Inflammatory macrophage treated with lipopolysaccharide for 1 hour (primary cell): ENCODE data around the gene GCK.
"Not testable (repeated sequence)": the region's sequence is repeated elsewhere in the genome, so short reads cannot be mapped to it uniquely, and the experiment has no call there.

Experiments used
- DNase-seq, 2 donors: peaks; one replicate each; pipeline ENCODE4 v3.0.0-alpha.2; 2020 to 2022

Gene GCK

DNA sequence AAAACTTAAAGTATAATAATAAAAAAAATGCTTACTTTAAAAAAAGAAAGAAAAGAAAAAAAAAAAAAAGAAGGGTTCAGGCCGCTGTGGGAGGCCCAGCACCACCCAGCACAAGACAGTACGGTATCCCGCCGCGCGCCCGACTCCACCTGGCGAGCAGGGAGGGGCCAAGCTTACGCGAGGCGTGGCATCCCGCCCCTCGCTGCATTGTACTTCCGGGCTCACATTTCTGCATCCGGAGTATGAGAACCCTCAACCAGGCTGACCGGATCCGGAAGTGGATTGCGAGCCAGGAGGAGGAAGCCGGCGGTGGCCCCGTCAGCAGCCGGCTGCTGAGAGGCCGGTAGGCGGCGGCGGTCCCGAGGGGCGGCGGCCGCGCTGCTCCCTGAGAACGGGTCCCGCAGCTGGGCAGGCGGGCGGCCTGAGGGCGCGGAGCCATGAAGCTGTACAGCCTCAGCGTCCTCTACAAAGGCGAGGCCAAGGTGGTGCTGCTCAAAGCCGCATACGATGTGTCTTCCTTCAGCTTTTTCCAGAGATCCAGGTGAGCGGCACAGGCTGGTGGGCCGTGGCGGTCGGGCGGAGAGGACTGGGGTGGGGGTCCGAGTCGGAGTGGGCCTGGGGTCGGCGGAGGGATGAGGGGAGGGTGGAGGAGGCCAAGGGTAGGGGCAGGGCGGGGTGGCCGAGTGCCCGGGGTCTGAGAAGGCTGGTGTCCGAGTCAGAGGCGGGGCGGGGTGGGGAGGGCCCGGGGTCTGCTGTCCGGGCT lies 11.6 kb upstream of the GCK start, which contains the start of gene YKT6:
YKT6 (plus strand) TSS at position 280 of the 763 bp plus-strand sequence; CDS start at position 438, 158 bp downstream.
- DNase-seq = peak; percentile 93 to 95

DNA sequence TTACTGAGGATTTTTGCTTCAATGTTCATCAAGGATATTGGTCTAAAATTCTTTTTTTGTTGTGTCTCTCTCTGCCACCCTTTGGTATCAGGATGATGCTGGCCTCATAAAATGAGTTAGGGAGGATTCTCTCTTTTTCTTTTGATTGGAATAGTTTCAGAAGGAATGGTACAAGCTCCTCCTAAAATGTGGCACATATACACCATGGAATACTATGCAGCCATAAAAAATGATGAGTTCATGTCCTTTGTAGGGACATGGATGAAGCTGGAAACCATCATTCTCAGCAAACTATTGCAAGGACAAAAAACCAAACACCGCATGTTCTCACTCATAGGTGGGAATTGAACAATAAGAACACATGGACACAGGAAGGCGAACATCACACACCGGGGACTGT lies 10.9 kb upstream of the GCK start:
- not testable (repeated sequence) for DNase-seq

DNA sequence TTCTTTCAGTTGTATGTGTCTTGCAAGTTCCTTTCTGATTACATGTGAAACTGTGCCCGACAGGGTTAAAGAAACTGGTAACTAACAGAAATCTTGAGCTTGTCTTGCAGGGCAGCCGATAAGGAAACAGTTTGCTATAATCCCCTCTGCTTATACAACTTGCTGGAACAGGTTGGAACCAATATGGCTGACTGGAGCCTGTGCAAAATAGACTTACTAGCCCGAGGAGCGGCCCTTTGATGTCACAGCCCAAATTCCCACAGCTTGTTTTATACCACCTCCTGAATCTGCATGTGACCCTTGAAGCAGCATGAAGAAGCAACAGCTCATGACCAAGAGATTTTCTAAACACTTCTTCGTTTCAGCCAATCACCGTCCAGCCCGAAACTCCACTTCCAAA lies 8.2 kb upstream of the GCK start:
- no peak for DNase-seq

DNA sequence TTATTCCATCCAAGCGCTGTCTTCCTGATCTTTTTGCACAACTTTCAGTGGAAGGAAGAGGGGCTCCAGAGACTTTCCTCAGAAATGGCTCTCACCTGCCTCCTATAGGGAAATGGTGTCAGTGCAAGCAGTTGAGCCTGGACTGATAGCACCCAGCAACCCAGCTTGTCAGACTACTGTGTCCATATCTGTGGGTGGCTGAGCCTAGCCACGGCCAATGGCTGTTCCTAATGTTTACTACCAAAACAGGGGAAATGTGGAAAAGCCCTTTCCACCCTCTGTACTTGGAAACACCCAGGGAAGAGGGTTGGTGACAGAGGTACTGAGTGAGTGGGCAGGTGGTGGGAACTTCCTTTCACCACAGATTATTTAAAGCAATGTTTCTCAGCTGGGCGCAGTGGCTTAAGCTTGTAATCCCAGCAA lies 7.2 kb upstream of the GCK start:
- peak; percentile 65 to 97 for DNase-seq

DNA sequence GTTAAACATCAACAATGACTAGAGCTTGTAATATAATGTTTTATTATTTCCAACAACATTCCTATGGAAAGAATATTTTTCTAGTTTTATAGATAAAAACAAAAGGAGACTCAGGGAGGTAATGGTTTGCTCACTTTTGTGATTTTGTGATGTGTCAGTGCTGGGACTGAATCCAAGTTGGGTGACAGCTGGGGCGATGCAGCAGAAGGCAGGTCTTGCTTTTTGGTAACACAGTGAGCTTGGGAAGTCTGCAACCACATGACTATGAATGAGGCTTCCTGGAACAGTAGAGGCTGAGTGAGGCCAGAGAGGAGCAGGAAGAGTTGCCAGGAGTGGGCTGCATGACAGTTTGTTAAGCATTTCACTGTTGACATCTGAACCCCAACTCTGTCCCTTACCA lies 6.7 kb upstream of the GCK start:
- peak; percentile 4 to 19 for DNase-seq

DNA sequence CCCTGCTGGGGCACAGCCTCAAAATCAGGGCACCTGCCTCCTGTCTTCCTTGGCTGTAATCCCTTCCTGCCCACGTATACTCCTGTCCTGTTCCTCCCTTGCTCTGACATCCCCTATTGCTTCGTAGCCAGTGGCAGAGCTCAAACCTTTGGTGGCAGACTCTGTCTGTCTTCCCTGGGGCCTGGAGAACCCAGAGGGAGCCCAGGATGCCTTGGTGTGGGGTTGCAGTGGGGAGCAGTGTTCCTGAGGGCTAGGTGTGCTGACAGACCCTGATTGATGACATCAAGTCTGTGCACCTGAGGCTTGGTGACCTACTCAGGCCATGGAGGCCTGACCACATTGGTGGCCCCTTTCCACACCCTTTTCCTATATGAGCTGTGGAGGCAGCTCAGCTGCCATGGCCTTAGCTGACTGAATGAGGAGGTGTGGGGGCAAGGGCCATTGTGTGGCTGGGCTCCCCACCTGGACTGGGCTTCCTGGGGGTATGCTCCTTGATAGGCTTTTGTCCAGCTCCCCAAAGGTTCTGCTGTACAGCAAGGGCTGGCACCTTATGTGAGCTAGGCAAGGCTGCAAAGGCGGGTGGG lies 5.4 kb upstream of the GCK start:
- no peak for DNase-seq

DNA sequence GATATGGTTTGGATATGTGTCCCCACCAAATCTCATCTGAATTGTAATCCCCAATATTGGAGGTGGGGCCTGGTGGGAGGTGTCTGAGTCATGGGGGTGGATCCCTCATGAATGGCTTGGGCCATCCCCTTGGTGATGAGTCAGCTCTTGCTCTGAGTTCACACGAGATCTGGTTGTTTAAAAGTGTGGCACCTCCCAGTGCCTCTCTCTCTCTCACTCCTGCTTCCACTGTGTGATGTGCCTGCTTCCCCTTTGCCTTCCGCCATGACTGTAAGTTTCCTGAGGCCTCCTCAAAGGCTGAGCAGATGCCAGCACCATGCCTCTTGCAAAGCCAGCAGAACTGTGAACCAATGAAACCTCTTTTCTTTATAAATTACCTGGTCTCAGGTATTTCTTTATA lies 4.8 kb upstream of the GCK start:
- DNase-seq = peak; percentile 14 to 18

DNA sequence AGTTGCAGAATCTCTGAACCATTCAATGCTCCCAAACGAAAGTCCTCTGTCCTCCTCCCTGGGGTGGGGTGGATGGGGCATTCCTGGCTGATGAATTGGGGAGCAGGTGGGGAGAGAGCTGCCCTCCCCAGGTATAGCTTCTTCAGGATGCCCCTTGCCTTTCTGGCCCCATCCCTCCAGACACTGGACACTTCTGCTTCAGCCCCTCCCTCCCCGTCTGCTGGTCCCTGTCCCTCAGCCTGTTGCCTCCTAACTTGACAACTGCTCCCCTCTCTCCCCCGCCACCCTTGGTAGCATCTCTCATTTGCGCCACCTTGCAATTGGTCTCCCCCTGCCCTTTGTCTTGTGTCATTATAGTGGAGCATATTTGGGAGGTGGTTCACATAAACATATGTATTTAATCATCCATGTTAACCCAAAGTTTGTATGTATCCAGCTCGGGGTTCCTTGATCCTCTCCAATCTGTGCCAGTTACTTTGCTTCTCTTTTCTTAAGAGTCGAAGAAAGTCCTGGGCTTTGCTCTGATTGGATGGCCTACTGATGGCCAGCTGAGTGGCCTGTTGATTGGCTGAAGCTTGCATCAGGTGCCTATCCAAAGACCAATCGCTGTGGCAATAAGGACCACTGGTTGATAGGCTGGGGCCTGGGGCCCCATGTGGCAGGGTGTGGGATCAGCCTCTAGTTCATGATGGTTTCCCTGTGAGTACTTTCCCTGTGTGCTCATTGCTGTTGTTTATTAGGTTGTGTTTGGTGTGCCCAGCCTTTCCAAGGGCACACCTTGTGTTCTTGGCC lies 4.0 kb upstream of the GCK start:
- no peak for DNase-seq

DNA sequence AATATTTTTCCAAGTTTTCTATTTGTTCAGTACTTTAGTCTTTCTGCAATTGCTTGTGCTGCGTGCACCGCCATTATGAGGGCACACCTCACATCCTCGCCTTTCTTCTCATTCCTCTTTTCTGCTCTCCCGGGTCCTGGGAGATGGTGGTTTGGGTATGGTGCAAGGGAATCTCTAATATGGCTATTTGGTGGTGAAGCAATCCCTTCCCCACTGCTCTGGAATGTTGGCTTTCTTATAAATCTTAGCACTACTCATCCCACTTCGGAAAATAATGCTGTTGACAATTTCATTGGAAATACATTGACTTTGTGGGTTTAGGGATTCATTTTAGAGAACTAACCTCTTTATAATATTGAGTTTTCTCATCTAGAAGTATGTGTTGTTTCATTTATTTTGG lies 1.9 kb upstream of the GCK start:
- DNase-seq = no peak

DNA sequence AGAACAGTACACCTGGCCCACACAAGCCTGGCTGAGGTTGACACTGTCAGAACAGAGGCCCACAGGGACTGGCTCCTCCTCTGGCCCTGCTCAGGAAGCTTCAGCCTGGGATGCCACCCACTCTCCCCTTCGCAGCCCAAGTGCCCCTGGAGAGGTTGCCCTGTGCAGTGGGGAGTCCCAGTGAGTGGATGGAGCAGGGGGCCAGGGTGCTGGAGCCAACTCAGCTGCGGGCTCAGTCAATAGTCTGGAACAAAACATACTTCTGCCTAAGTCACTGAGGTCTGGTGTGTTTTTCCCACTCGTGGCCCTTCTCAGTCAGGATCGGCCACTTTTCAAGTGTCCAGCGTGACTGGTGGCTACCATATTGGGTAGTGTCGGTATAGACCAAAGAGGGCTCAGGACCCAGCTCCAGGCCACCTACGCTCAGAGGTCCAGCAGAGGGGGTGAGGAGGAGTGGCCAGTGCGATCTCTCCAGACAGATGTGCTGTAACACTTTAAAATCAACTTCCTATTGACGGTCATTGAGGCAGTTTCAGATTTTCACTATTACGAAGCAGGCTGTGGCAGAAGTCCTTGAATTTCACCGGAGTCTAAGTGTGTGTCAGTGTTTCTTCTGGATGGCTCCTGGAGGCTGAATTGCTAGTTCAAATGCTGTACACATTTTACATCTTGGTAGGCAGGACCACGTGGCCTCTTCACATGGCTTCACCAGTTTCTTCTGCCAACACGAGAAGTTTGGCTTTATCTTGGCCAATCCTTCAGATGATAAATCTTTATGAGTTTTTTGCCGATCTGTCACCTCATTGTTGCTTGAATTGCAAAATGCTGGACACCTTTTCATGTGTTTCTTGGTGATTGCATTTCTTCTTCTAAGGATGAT lies 994 bp upstream of the GCK start:
- DNase-seq = no peak

DNA sequence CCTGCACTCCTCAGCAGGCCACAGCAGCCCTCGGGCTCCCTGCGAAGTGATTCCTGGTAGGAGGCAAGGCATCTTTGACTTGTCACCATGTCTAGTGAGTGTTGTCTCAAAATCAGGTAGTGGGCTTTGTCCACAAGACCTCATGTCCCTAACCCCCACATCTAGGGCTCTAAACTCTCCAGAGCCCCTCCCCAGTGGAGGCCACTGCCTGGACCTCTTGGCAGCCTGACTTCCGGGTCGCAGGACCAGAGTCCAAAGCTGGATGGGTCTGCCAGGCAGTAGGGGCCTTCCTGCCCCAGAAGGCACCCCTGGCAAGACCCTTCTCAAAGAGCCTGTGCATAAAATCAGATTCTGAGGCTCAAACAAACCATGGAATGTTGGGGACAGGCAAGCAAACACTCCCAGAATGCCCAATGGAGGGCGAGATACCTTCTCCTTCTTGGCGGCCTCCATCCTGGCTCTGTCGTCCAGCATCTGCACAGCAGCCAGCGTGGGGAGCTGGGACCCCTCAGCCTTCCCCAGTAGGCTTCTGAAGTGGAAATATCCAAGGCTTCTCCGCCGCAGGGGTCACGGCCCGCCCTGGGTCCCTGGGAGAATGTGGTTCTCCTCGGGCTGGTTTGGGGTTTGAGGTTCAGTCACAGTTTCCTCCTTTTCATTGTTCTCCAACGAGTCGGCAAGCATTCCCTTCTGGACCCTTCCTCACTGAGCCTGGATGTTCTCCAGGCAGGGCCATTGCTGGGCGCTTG lies 586 bp downstream of the GCK start:
- DNase-seq = no peak

DNA sequence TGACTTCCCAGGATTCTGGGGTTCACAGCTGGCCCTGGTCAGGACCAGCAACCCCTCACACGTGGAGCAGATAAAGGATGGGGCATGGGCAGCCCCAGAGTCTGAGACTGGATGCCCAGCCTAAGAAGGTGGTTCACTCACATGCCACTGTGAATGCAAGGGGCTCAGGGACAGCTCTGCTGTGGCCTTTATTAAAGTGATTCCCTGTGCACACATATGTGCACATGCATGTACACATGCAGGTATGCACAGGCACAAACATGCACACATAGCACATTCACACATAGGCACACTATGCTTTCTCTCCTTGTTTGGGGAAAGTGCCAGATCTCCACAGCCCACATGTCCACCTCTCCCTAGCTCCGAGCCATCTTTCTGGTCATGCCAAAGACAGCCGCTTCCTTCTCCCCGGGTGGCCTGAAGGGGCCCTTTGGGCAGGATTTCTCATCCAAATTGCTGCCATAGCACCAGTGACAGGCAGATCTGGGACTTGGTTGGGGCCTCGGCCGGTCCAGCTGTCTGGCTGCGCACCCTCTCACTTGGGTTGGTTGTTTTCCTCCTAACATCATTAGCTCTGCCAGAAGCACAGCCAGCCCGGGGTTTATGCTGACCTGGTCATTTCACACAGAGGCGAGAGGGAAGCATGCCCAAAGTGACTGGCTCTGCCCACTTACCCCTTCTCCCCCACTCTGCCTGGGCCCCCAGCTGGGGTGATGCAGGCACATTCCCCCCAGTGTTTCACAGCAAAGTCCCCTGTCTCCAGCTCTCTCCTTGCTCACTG lies 1.4 kb downstream of the GCK start:
- no peak for DNase-seq

DNA sequence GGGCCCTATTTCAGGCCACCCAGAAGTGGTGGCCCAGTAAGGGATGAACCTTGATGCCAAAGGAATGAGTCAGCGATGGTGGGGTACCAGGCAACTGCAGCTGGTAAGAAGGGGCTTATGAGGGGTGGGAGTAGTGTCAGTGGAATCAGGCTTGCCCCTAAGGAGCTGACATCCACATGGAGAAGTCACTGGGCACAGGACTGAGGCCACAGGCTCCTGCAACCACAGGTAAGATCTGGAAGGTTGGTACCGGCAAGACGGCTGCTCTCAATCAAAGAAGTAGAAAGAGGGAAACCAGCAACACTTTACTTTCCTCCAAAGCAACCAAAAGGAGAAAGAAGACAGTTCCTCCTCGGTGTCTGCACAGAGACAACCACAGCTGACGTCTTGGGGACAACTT lies 2.5 kb downstream of the GCK start:
- no peak for DNase-seq

DNA sequence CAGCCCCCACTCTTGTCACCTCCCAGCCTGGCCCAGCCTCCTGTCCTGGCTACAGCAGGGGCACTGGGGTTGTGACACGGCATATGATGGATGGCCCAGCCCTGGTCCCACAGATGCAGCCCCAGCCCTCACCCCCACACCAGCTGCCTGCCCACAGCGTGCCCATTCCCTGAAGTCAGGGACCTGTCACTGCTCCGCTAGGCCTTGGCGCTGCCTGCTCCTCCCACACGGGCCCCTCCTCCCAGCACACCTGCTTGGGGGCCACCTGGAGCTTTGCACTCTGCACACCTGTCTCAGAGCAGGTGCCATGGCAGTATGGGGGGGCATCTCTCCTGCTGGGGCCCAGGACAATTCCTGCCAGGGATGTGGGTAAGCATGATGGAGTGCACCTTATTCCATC lies 3.5 kb downstream of the GCK start:
- no peak for DNase-seq

DNA sequence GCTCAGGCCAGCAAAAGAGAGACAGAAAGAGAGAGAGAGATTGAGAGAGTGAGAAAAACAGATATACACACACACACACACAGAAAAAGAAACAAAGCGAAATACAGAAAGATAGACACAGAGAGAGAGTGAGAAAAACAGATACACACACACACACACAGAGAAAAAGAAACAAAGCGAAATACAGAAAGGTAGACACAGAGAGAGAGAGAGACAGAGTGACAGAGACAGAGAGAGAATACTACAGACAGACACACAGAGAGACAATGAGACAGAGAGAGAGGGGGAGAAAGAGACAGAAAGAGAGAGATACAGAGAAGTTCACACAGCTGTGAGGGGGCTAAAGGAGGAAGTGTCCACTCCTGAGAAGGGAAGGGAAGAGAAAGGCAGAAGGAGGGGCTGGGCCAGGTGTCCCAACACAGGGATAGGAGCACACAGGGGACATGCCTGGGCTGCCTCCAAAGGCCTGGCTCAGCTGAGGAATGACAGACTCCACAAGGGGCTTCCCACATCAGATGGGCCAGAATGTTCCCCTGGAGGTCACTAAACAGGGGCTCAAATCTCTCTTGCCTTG lies 4.3 kb downstream of the GCK start:
- no peak for DNase-seq

DNA sequence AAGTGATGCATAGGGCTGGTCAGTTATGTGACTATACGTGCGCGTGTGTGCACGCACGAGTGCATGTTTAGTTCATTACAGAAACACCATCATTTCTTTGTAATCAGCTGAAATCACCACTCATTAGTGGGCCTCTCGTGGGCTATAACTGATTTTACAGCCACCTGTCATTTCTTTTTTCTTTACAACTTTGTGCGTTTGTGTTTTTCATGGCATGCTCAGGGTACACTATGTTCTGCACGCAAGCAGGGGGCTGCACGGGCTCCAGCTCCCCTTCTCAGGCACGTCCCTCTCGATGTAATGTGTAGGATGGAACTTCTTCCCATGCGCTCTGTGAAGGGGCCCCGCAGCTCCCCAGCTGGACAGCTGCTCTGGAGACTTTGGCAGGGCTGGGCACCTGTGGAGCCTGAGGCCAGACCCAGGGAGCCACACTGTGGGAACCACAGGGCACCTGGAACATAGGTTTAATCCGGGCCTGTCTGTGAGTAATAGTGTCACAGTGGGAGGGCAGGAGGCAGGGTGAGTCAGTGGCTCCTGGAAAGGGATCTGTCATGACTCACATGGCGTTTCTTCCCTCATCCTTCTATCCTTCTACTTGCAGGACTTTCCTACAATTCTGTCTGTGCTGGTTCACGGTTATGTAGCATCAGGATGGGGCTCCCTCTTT lies 4.9 kb downstream of the GCK start:
- no peak for DNase-seq

DNA sequence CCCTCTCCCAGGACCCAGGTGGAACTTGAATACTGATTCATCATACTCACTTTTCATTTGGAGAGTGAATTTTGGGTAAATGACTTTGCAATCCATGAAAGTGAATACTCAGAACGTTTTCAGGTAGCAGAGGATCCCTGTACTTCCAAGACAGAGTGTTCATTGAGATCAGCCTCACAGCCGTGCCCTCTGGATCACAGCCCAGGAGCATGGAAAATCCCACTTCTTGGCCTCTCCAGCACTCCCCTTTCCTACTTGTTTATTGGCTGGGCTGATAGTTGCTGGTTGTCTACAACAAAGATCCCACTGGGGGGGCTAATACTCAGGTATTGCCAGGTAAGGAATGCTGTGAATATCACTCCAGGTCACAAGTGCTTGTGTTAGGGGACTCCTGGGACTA lies 5.9 kb downstream of the GCK start:
- no peak for DNase-seq

DNA sequence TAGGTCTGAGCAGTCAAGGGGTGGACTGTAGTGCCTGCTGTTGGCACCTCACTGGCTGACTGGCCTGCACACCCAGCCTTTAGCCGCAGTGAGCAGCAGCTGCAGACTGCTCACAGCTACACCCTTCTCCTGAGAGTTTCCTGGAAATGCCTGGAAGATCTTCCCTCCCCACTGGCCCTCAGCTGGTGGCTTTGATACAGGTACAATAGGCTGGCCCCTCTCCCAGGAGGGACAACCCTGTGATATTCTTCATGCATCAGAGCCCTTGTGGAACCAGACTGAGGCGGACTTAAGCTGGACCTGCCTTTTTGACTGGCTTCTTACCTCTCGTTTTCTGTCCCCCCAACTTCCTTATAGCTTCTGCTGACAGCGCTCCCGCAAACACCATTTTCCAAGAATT lies 6.4 kb downstream of the GCK start:
- DNase-seq = no peak

DNA sequence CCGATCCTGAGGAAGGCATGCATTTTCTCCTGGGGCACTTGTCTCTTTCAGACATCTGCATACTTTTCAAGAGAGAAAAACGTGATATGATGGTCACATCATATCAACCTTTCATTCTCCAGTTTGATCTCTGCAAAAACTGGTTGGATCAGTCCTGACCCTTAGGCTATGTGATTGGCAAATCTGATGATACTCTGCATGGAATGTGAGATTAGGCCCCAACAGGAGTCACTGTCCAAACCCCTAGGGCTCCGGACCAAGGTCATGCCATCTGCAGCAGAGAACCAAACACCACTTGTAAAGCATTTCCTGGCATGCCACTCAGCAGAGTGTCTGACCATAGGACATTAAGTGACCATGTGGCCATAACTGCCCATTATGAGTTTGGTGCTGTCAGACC lies 8.6 kb downstream of the GCK start:
- no peak for DNase-seq

DNA sequence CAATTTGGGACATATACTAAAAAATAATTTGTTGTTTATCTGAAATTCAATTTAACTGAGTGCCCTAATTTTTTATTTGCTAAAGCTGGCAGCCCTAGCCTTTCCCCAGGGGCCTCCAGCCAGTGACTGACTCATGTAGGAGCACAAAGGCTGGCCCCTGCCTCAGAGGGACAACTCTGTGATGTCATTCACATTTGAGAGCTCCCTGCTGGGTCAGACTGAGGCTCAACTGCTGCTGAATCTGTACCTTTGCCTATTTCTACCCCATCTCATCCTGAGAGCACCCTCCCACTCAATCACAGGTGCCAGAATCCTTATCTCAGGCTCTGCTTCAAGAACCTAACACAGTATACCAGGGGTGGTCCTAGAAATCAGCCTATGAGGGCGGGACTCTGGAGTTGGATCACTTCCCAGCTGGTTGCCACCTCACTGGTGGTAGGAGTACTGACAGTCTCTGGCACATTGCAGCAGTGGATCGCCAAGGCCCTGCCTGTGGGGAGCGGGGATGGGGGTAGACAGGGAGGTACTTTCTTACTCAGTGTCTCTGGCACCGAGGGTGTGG lies 11.6 kb downstream of the GCK start:
- DNase-seq = no peak
